OCI-LY1 (cell line): ENCODE results near the gene RET.

Experiments used
- H2AFZ ChIP-seq: fragments of 200-600 bp; sonication (generic), shearing (Covaris generic); 2 replicates; pipeline ENCODE4 v1.6.0; 2014; ENCODE audit warnings: antibody characterized with exemption, mild to moderate bottlenecking, low read length
- H3F3A ChIP-seq: fragments of 200-600 bp; sonication (generic), shearing (Covaris generic); 2 replicates; pipeline ENCODE4 v1.6.0; 2014; ENCODE audit warnings: mild to moderate bottlenecking, antibody characterized with exemption, low read length, moderate library complexity; ENCODE audit not compliant: insufficient read depth
- H3K27ac ChIP-seq: fragments of 200-600 bp; sonication (generic); 2 replicates; pipeline ENCODE4 v1.5.1; 2014; ENCODE audit warnings: low read length, mixed run types, mild to moderate bottlenecking, low read depth; ENCODE audit not compliant: poor library complexity, severe bottlenecking
- H3K27me3 ChIP-seq: fragments of 200-600 bp; sonication (generic); 2 replicates; pipeline ENCODE4 v1.6.0; 2014; ENCODE audit warnings: antibody characterized with exemption, mild to moderate bottlenecking, low read length, moderate library complexity; ENCODE audit not compliant: insufficient read depth
- H3K36me3 ChIP-seq: fragments of 200-600 bp; sonication (generic); 2 replicates; pipeline ENCODE4 v1.6.1; 2014; ENCODE audit warnings: mild to moderate bottlenecking, antibody characterized with exemption, low read length, moderate library complexity, mixed read lengths; ENCODE audit not compliant: insufficient read depth
- H3K4me1 ChIP-seq: fragments of 200-600 bp; sonication (generic); 2 replicates; pipeline ENCODE4 v1.5.1; 2014; ENCODE audit warnings: mild to moderate bottlenecking, low read length, moderate library complexity; ENCODE audit not compliant: insufficient read depth, severe bottlenecking
- H3K4me2 ChIP-seq: fragments of 200-600 bp; sonication (generic), shearing (Covaris generic); 2 replicates; pipeline ENCODE4 v1.6.1; 2014; ENCODE audit warnings: low read length
- H3K4me3 ChIP-seq: fragments of 200-600 bp; sonication (generic); 2 replicates; pipeline ENCODE4 v1.5.1; 2014; ENCODE audit warnings: low read length, low read depth, mild to moderate bottlenecking, mixed read lengths; ENCODE audit not compliant: poor library complexity, severe bottlenecking
- H3K79me2 ChIP-seq: fragments of 200-600 bp; shearing (Covaris generic); 2 replicates; pipeline ENCODE4 v1.6.1; 2016; ENCODE audit warnings: mixed run types, low read length, mixed read lengths; ENCODE audit not compliant: insufficient read depth
- H3K9ac ChIP-seq: fragments of 200-600 bp; sonication (generic), shearing (Covaris generic); 2 replicates; pipeline ENCODE4 v1.6.1; 2014; ENCODE audit warnings: mild to moderate bottlenecking, low read length, mixed read lengths
- H3K9me2 ChIP-seq: fragments of 200-600 bp; sonication (generic), shearing (Covaris generic); 2 replicates; pipeline ENCODE4 v1.6.1; 2014; ENCODE audit warnings: low read depth, mild to moderate bottlenecking, low read length, mixed read lengths
- H3K9me3 ChIP-seq: fragments of 200-600 bp; shearing (Covaris generic); 2 replicates; pipeline ENCODE4 v1.6.1; 2014; ENCODE audit warnings: low read length, mixed read lengths
- H4K20me1 ChIP-seq: fragments of 200-600 bp; sonication (generic), shearing (Covaris generic); 2 replicates; pipeline ENCODE4 v1.6.0; 2016; ENCODE audit warnings: mild to moderate bottlenecking, low read length; ENCODE audit not compliant: insufficient read depth
- CTCF ChIP-seq: fragments of 200-600 bp; sonication (generic), shearing (Covaris generic); IDR thresholded peaks from 2 replicates; pipeline ENCODE4 v1.5.1; 2017; ENCODE audit warnings: mild to moderate bottlenecking, antibody characterized with exemption, low read length, moderate library complexity, mixed read lengths
- EZH2 ChIP-seq: fragments of 200-600 bp; sonication (generic), shearing (Covaris generic); IDR thresholded peaks from 2 replicates; pipeline ENCODE4 v1.8.0; 2017; ENCODE audit warnings: borderline replicate concordance, mixed run types, mild to moderate bottlenecking, antibody characterized with exemption, low read length, moderate library complexity, mixed read lengths

RET gene

GRCh38 chr10:43126759-43127424 lies 50.0 kb downstream of the RET start:
- H3K27ac ChIP-seq: no peak overlapping the region
- H3K79me2 ChIP-seq: no peaks in the 10 kb centered on the region
- no peak overlapping the region for H3K4me3 ChIP-seq
- H3K36me3 ChIP-seq: no peaks in the 10 kb centered on the region
- H3K9me2 ChIP-seq: no peaks in the 10 kb centered on the region
- H3K4me2 ChIP-seq: no peak overlapping the region
- no peaks in the 10 kb centered on the region for H3F3A ChIP-seq
- no peaks in the 10 kb centered on the region for H3K4me1 ChIP-seq
- H3K27me3 ChIP-seq: no peaks in the 10 kb centered on the region; the same call in 1 of the 2 replicates
- no peaks in the 10 kb centered on the region for H4K20me1 ChIP-seq
- H3K9me3 ChIP-seq: no peaks in the 10 kb centered on the region
- no peak overlapping the region for H2AFZ ChIP-seq
- TF ChIP-seq CTCF: no peak
- no peak for TF ChIP-seq EZH2
- H3K9ac ChIP-seq: no peak overlapping the region

- H3K4me2 ChIP-seq: no peak overlapping the region
- H3K79me2 ChIP-seq: no peaks in the 10 kb centered on the region
- no peak overlapping the region for H2AFZ ChIP-seq
- H3K4me1 ChIP-seq: no peaks in the 10 kb centered on the region
- no peaks in the 10 kb centered on the region for H4K20me1 ChIP-seq
- no peaks in the 10 kb centered on the region for H3K36me3 ChIP-seq
- no peaks in the 10 kb centered on the region for H3K9me3 ChIP-seq
- no peak overlapping the region for H3K27ac ChIP-seq
- TF ChIP-seq CTCF: no peak
- TF ChIP-seq EZH2: no peak
- H3K4me3 ChIP-seq: no peak overlapping the region
- no peaks in the 10 kb centered on the region for H3F3A ChIP-seq
- no peak overlapping the region for H3K9ac ChIP-seq
- no peaks in the 10 kb centered on the region for H3K9me2 ChIP-seq
- H3K27me3 ChIP-seq: peaks cover under 1% of the 10 kb centered on the region
Observed at GRCh38 chr10:43127442-43127841, 50.6 kb downstream of the RET start.

- no peaks in the 10 kb centered on the region for H4K20me1 ChIP-seq
- H3K9me3 ChIP-seq: no peaks in the 10 kb centered on the region
- H3K9me2 ChIP-seq: no peaks in the 10 kb centered on the region
- H3K27me3 ChIP-seq: peaks cover 5% of the 10 kb centered on the region
- no peak overlapping the region for H3K4me3 ChIP-seq
- H3F3A ChIP-seq: no peaks in the 10 kb centered on the region
- no peaks in the 10 kb centered on the region for H3K36me3 ChIP-seq
- H3K4me2 ChIP-seq: no peak overlapping the region
- no peaks in the 10 kb centered on the region for H3K4me1 ChIP-seq
- no peak overlapping the region for H2AFZ ChIP-seq
- H3K79me2 ChIP-seq: no peaks in the 10 kb centered on the region
- TF ChIP-seq CTCF (no peak), EZH2 (no peak)
- H3K27ac ChIP-seq: no peak overlapping the region
- H3K9ac ChIP-seq: no peak overlapping the region
Observed at GRCh38 chr10:43128331-43128730, 51.5 kb downstream of the RET start.
